ENCODE results near the gene PITX1.

Gene PITX1

GRCh38 chr5:135034236-135034962 lies 371 bp upstream of the PITX1 start:
- H3K27me3 ChIP-seq (ENCODE audit: low read depth) = peaks cover 13% of the 10 kb centered on the region
- peak overlapping the region; percentile 87 for H3K4me3 ChIP-seq

GRCh38 chr5:135032999-135033861 lies 798 bp downstream of the PITX1 start:
- H3K9me3 ChIP-seq = no peaks in the 10 kb centered on the region
- DNase-seq (ENCODE audit: low spot score in 2 of 2) = peak; percentile 37 to 47
- H3K4me1 ChIP-seq = peaks cover 7% of the 10 kb centered on the region
- H3K36me3 ChIP-seq (replicated peaks) = peaks cover 25% of the 10 kb centered on the region
- peaks cover 2% of the 10 kb centered on the region; the same call in 1 of the 2 replicates for H3K27me3 ChIP-seq (ENCODE audit: low read depth)
- in situ Hi-C loops (cut with MboI; ENCODE audit: low sequenced_read_pairs) = loop anchor here (10.0 kb wide), 1 partner anchor 162 kb away; no protein-coding TSS in a partner anchor
- peak overlapping the region; percentile 87 for H3K4me3 ChIP-seq

More at GRCh38 chr5:135034236-135034962, 371 bp upstream of the PITX1 start:
- peaks cover 7% of the 10 kb centered on the region for H3K4me1 ChIP-seq
- DNase-seq (ENCODE audit: low spot score in 2 of 2) = peak; percentile 85 to 93
- peaks cover 17% of the 10 kb centered on the region for H3K36me3 ChIP-seq (replicated peaks)
- H3K9me3 ChIP-seq = no peaks in the 10 kb centered on the region; the same call in 1 of the 2 replicates
- in situ Hi-C loops (cut with MboI; ENCODE audit: low sequenced_read_pairs) = loop anchor here (10.0 kb wide), 1 partner anchor 160 kb away; no protein-coding TSS in a partner anchor

- in situ Hi-C loops (cut with MboI; ENCODE audit: low sequenced_read_pairs) = loop anchor here (10.0 kb wide), 1 partner anchor 162 kb away; no protein-coding TSS in a partner anchor
These were observed 1.4 kb downstream of the PITX1 start for GRCh38 chr5:135032695-135032998.

GRCh38 chr5:135031813-135032694 lies 2.0 kb downstream of the PITX1 start:
- in situ Hi-C loops (cut with MboI; ENCODE audit: low sequenced_read_pairs) = loop anchor here (10.0 kb wide), 1 partner anchor 163 kb away; no protein-coding TSS in a partner anchor

More at GRCh38 chr5:135032695-135032998, 1.4 kb downstream of the PITX1 start:
- DNase-seq (ENCODE audit: low spot score in 2 of 2) = no peak
- Histone ChIP-seq H3K27me3 (ENCODE audit: low read depth) (no peaks in the 10 kb centered on the region), H3K4me1 (peaks cover 7% of the 10 kb centered on the region), H3K36me3 (replicated peaks) (peaks cover 31% of the 10 kb centered on the region), H3K4me3 (peak overlapping the region; percentile 87), H3K9me3 (no peaks in the 10 kb centered on the region)

GRCh38 chr5:135030956-135031812 lies 2.8 kb downstream of the PITX1 start:
- H3K4me3 ChIP-seq = peak overlapping the region; percentile 87

More at GRCh38 chr5:135031813-135032694, 2.0 kb downstream of the PITX1 start:
- Histone ChIP-seq H3K4me3 (peak overlapping the region; percentile 87), H3K4me1 (peaks cover 7% of the 10 kb centered on the region), H3K9me3 (no peaks in the 10 kb centered on the region), H3K27me3 (ENCODE audit: low read depth) (no peaks in the 10 kb centered on the region), H3K36me3 (replicated peaks) (peaks cover 35% of the 10 kb centered on the region)
- no peak for DNase-seq (ENCODE audit: low spot score in 2 of 2)

GRCh38 chr5:135030123-135030955 lies 3.7 kb downstream of the PITX1 start:
- Histone ChIP-seq H3K4me1 (peaks cover 7% of the 10 kb centered on the region), H3K9me3 (no peaks in the 10 kb centered on the region), H3K27me3 (ENCODE audit: low read depth) (no peaks in the 10 kb centered on the region), H3K36me3 (replicated peaks) (peaks cover 35% of the 10 kb centered on the region), H3K4me3 (no peak overlapping the region)
- in situ Hi-C loops (cut with MboI; ENCODE audit: low sequenced_read_pairs) = loop anchor here (10.0 kb wide), 1 partner anchor 164 kb away; no protein-coding TSS in a partner anchor
- no peak for DNase-seq (ENCODE audit: low spot score in 2 of 2)

More at GRCh38 chr5:135030956-135031812, 2.8 kb downstream of the PITX1 start:
- Histone ChIP-seq H3K4me1 (peaks cover 7% of the 10 kb centered on the region), H3K36me3 (replicated peaks) (peaks cover 35% of the 10 kb centered on the region), H3K9me3 (no peaks in the 10 kb centered on the region), H3K27me3 (ENCODE audit: low read depth) (no peaks in the 10 kb centered on the region)
- no peak for DNase-seq (ENCODE audit: low spot score in 2 of 2)
- in situ Hi-C loops (cut with MboI; ENCODE audit: low sequenced_read_pairs) = loop anchor here (10.0 kb wide), 1 partner anchor 164 kb away; no protein-coding TSS in a partner anchor

- DNase-seq (ENCODE audit: low spot score in 2 of 2) = no peak
- no peak overlapping the region for H3K4me3 ChIP-seq
- H3K4me1 ChIP-seq = peaks cover 2% of the 10 kb centered on the region
- H3K27me3 ChIP-seq (ENCODE audit: low read depth) = no peaks in the 10 kb centered on the region
- H3K36me3 ChIP-seq (replicated peaks) = peaks cover 35% of the 10 kb centered on the region
- in situ Hi-C loops (cut with MboI; ENCODE audit: low sequenced_read_pairs) = loop anchor here (10.0 kb wide), 1 partner anchor 165 kb away; no protein-coding TSS in a partner anchor
- H3K9me3 ChIP-seq = no peaks in the 10 kb centered on the region
These were observed 4.4 kb downstream of the PITX1 start for GRCh38 chr5:135029477-135030122.

- H3K27me3 ChIP-seq (ENCODE audit: low read depth) = no peaks in the 10 kb centered on the region
- no peak overlapping the region for H3K4me3 ChIP-seq
- no peaks in the 10 kb centered on the region for H3K4me1 ChIP-seq
- no peaks in the 10 kb centered on the region for H3K9me3 ChIP-seq
- no peak for DNase-seq (ENCODE audit: low spot score in 2 of 2)
- in situ Hi-C loops (cut with MboI; ENCODE audit: low sequenced_read_pairs) = no loop called here
- peaks cover 35% of the 10 kb centered on the region for H3K36me3 ChIP-seq (replicated peaks)
These were observed 5.1 kb downstream of the PITX1 start for GRCh38 chr5:135028791-135029476.

GRCh38 chr5:135027697-135028615 lies 6.1 kb downstream of the PITX1 start:
- H3K4me3 ChIP-seq = no peak overlapping the region
- H3K9me3 ChIP-seq = no peaks in the 10 kb centered on the region
- in situ Hi-C loops (cut with MboI; ENCODE audit: low sequenced_read_pairs) = no loop called here
- H3K27me3 ChIP-seq (ENCODE audit: low read depth) = no peaks in the 10 kb centered on the region
- no peak for DNase-seq (ENCODE audit: low spot score in 2 of 2)
- H3K4me1 ChIP-seq = no peaks in the 10 kb centered on the region
- H3K36me3 ChIP-seq (replicated peaks) = peaks cover 35% of the 10 kb centered on the region

- H3K4me1 ChIP-seq = 0 out of 2 replicates have a peak, but pooled peaks cover 2% of the 10 kb centered on the region
- no peak overlapping the region for H3K4me3 ChIP-seq
These were observed 6.7 kb downstream of the PITX1 start for GRCh38 chr5:135027266-135027696.

More at GRCh38 chr5:135027266-135027696, 6.7 kb downstream of the PITX1 start:
- H3K9me3 ChIP-seq = no peaks in the 10 kb centered on the region
- no peak for DNase-seq (ENCODE audit: low spot score in 2 of 2)
- H3K36me3 ChIP-seq (replicated peaks) = peaks cover 35% of the 10 kb centered on the region
- in situ Hi-C loops (cut with MboI; ENCODE audit: low sequenced_read_pairs) = no loop called here
- H3K27me3 ChIP-seq (ENCODE audit: low read depth) = no peaks in the 10 kb centered on the region

Data from HAP-1 (cell line).